HG02588 (cell line): ENCODE results near the gene DDX31.
"Not testable (repeated sequence)": the region's sequence is repeated elsewhere in the genome, so short reads cannot be mapped to it uniquely, and the experiment has no call there.

Experiments
- ATAC-seq: cut with Tn5 transposase; IDR thresholded peaks from one replicate; pipeline ENCODE4 v1.9.1; 2021; ENCODE audit warnings: mild to moderate bottlenecking, moderate library complexity; ENCODE audit not compliant: unreplicated experiment

DDX31 gene

GRCh38 chr9:132583584-132584304, 86.0 kb downstream of the DDX31 start:
- ATAC-seq, result no peak

GRCh38 chr9:132582786-132583583, 86.8 kb downstream of the DDX31 start:
- no peak for ATAC-seq

GRCh38 chr9:132582276-132582785, 87.5 kb downstream of the DDX31 start, which contains the start of gene BARHL1:
Gene BARHL1 (plus strand): TSS chr9:132582606. CDS start chr9:132582798, 192 bp downstream.
- ATAC-seq, result no peak

- no peak for ATAC-seq
Observed at GRCh38 chr9:132579427-132579798, 90.4 kb downstream of the DDX31 start.

- ATAC-seq, result no peak
Observed at GRCh38 chr9:132578367-132578932, 91.3 kb downstream of the DDX31 start.

GRCh38 chr9:132577119-132577518, 92.7 kb downstream of the DDX31 start:
- no peak for ATAC-seq

GRCh38 chr9:132575811-132576210, 94.0 kb downstream of the DDX31 start:
- no peak for ATAC-seq

- no peak for ATAC-seq
Observed at GRCh38 chr9:132575005-132575609, 94.7 kb downstream of the DDX31 start.

GRCh38 chr9:132572921-132573320, 96.9 kb downstream of the DDX31 start:
- ATAC-seq, result no peak

- no peak for ATAC-seq
Observed at GRCh38 chr9:132571806-132572600, 97.8 kb downstream of the DDX31 start.

- not testable (repeated sequence) for ATAC-seq
Observed at GRCh38 chr9:132568787-132569186, 101.0 kb downstream of the DDX31 start.

GRCh38 chr9:132564526-132564925, 105.3 kb downstream of the DDX31 start:
- no peak for ATAC-seq

GRCh38 chr9:132562306-132562573, 107.5 kb downstream of the DDX31 start:
- no peak for ATAC-seq

GRCh38 chr9:132560616-132561202, 109.1 kb downstream of the DDX31 start:
- no peak for ATAC-seq

GRCh38 chr9:132559711-132560110, 110.1 kb downstream of the DDX31 start:
- no peak for ATAC-seq

GRCh38 chr9:132557159-132557558, 112.6 kb downstream of the DDX31 start:
- ATAC-seq, result no peak

GRCh38 chr9:132556714-132557113, 113.1 kb downstream of the DDX31 start:
- ATAC-seq, result no peak

- no peak for ATAC-seq
Observed at GRCh38 chr9:132556235-132556634, 113.5 kb downstream of the DDX31 start.

- ATAC-seq, result no peak
Observed at GRCh38 chr9:132555528-132555927, 114.3 kb downstream of the DDX31 start.

GRCh38 chr9:132554755-132555154, 115.0 kb downstream of the DDX31 start:
- no peak for ATAC-seq
